ENCODE data around the gene RANBP3L.
A peak's percentile ranks its signal among the peaks of the same experiment; 100 is the strongest.

Gene RANBP3L

DNA sequence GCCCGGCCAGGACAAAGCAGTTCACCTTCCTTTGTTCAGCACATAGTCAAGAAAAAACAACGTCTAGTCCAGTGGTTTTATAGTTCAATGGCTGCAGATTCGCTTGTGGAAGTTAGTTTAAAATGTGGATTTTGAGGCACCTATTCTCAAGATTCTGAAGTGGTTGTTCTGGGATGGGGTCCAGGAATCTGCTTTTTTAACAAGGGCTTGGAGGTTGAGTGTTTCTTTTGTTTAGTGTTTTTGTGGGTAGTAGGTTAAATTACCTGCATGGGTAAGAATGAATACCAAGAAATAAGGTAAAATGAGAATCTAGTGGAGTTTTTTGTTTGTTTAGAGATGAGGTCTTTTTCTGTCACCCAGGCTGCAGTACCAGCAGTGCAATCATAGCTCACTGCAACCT lies 31.5 kb downstream of the RANBP3L start:
- TF ChIP-seq, protein P1, sequence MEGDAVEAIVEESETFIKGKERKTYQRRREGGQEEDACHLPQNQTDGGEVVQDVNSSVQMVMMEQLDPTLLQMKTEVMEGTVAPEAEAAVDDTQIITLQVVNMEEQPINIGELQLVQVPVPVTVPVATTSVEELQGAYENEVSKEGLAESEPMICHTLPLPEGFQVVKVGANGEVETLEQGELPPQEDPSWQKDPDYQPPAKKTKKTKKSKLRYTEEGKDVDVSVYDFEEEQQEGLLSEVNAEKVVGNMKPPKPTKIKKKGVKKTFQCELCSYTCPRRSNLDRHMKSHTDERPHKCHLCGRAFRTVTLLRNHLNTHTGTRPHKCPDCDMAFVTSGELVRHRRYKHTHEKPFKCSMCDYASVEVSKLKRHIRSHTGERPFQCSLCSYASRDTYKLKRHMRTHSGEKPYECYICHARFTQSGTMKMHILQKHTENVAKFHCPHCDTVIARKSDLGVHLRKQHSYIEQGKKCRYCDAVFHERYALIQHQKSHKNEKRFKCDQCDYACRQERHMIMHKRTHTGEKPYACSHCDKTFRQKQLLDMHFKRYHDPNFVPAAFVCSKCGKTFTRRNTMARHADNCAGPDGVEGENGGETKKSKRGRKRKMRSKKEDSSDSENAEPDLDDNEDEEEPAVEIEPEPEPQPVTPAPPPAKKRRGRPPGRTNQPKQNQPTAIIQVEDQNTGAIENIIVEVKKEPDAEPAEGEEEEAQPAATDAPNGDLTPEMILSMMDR (IDR thresholded peaks at IDR 0.05) = no peak
- peaks cover 0 to 56% (median 25%) of the 10 kb centered on the region in 4 donors for H3K4me1 ChIP-seq
- H3K9me3 ChIP-seq = no peaks in the 10 kb centered on the region
- no peak overlapping the region for H3K4me3 ChIP-seq
- H3K27me3 ChIP-seq = no peaks in the 10 kb centered on the region
- DNase-seq = no peak
- peaks cover 0 to 25% (median 0%) of the 10 kb centered on the region in 3 donors for H3K36me3 ChIP-seq
- peak overlapping the region; percentile 26 to 49 for H3K27ac ChIP-seq
- intact Hi-C loops (cut with DNase I; ENCODE audit: low total_unique reads) = no loop called here

DNA sequence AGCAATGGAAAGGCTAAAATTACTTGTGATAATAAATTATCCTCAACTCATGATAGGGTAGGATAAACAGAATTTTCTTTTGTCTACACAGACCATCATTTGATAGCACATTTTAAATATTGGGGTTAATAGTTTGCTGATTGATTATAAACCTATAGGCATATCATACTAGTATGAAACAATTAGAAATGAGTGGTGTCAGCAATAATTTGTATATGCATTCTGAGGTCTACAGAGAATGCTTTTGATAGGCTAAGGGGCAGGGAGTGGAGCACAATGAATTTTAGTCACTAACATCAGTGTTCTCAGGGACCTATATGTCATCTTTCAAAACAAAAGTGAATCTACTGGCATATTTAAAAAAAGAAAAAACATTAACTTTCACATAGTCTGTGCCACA lies 32.2 kb downstream of the RANBP3L start:
- DNase-seq = no peak
- H3K27ac ChIP-seq = no peak overlapping the region
- peaks cover 0 to 25% (median 0%) of the 10 kb centered on the region in 3 donors for H3K36me3 ChIP-seq
- TF ChIP-seq, protein P1 (IDR thresholded peaks at IDR 0.05) = no peak
- H3K27me3 ChIP-seq = no peaks in the 10 kb centered on the region
- H3K9me3 ChIP-seq = no peaks in the 10 kb centered on the region
- no peak overlapping the region for H3K4me3 ChIP-seq
- H3K4me1 ChIP-seq = peaks cover 0 to 51% (median 22%) of the 10 kb centered on the region in 4 donors
- intact Hi-C loops (cut with DNase I; ENCODE audit: low total_unique reads) = no loop called here

DNA sequence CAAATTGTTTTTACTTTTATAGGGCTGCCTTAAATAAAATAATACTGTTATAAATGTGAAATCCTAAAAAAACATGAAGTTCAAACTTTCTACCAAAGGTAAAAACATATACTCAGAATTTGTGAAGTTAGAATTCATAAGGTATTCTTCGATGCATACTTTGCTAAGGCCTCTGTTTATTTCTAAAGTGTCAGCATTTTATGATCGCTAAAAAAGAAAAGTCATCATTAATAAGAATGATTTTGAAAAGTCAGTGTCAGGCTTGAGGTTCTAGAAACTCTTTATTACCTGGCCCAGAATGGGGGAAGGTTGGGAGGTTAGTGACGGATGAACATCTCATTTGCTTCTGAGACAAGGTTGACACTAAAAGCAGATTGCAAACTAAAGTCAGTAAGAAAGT lies 33.8 kb downstream of the RANBP3L start:
- Histone ChIP-seq H3K27me3 (no peaks in the 10 kb centered on the region), H3K4me3 (no peak overlapping the region), H3K4me1 (peaks cover 0 to 38% (median 12%) of the 10 kb centered on the region in 4 donors), H3K9me3 (no peaks in the 10 kb centered on the region), H3K36me3 (peaks cover 0 to 25% (median 0%) of the 10 kb centered on the region in 3 donors), H3K27ac (no peak overlapping the region)
- DNase-seq = no peak
- intact Hi-C loops (cut with DNase I; ENCODE audit: low total_unique reads) = no loop called here
- TF ChIP-seq, protein P1 (IDR thresholded peaks at IDR 0.05) = no peak

DNA sequence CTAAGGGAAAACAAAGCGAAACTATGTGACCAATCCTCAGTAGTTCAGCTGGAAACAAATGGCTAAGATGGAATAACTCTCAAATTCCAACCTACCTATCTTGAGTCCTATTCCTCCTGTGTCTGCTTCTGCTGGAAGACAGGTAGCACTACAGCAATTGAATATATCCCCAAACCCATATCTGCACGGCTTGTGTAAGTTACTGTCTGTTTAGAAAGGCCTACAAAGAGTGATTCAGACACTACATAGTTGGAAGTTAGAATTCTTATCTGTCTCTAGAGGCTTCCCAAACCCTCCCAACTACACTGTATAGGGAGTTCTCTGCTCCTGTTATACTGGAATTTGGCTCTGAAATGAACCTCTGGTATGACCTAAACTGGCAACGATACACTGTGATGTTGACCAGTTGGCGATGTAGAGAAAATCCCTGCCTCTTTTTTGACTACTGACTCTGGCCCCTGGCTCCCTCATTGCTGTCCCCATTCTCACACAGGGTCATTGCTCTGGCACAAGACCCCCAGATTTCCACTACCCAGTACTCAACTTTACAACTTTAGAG lies 37.4 kb downstream of the RANBP3L start:
- H3K4me1 ChIP-seq = peaks cover 0 to 2% (median 0%) of the 10 kb centered on the region in 4 donors
- no peak overlapping the region for H3K27ac ChIP-seq
- TF ChIP-seq, protein P1 (IDR thresholded peaks at IDR 0.05) = no peak
- no peak overlapping the region for H3K4me3 ChIP-seq
- intact Hi-C loops (cut with DNase I; ENCODE audit: low total_unique reads) = loop anchor here (2.0 kb wide), 1 partner anchor 41 kb away; no protein-coding TSS in a partner anchor
- H3K27me3 ChIP-seq = no peaks in the 10 kb centered on the region
- DNase-seq = no peak
- peaks cover 2 to 27% (median 6%) of the 10 kb centered on the region in 3 donors for H3K36me3 ChIP-seq
- no peaks in the 10 kb centered on the region for H3K9me3 ChIP-seq

DNA sequence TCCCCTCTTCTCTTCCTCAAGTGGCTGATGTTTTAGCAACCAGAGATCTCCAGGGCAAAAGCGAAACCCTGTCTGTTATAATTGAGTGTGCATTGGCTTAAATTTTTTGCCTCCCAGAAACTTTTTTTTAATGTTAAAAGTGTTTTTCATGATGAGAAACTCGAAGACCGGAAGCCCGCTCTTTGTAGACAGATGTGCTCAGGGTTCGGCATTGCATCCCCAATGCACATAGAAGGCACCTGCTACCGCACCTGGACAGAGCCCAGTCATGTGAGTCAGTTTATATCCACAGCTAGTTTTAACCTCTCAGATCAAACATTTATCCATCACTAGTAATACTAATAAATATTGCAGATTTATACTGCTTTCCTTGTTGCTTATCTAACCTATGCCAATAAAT lies 40.5 kb downstream of the RANBP3L start:
- DNase-seq = no peak
- Histone ChIP-seq H3K4me3 (no peak overlapping the region), H3K27me3 (no peaks in the 10 kb centered on the region), H3K4me1 (no peaks in the 10 kb centered on the region), H3K36me3 (peaks cover 4 to 25% (median 6%) of the 10 kb centered on the region in 3 donors), H3K9me3 (no peaks in the 10 kb centered on the region), H3K27ac (no peak overlapping the region)
- intact Hi-C loops (cut with DNase I; ENCODE audit: low total_unique reads) = no loop called here
- TF ChIP-seq, protein P1 (IDR thresholded peaks at IDR 0.05) = no peak
